ENCODE results near the gene ATP6V0E1. TPM values are rescaled to one million over a fixed set of nuclear protein-coding genes. Genes with fewer than 3 reads are reported as not detected.

ATP6V0E1 gene
- total and polyA plus RNA-seq, 2 experiments from 2014 or later, result 75.9 to 250 TPM

DNA sequence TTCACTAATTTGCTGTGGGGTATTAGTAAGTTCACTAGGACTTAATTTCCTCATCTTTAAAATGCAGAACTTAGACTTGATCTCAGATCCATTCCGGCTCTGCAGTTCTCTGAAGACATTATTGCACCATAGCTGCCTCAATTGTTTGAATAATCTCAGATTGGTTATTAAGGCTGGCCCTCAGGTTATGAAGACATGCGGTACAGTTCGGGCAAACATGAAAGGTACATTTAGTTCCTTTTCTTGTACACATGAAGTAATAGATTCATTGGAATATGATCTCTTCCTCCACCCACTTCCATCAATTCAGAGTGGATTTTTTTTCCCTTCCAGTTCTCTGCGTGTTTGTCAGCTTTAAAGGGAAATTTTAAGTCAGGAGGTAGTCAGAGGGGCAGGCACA is 28.0 kb downstream of the ATP6V0E1 start:
- no peaks in the 10 kb centered on the region for H3K27me3 ChIP-seq (ENCODE audit: insufficient read depth)
- no peak overlapping the region for H3K4me2 ChIP-seq
- H3K4me3 ChIP-seq, result no peak overlapping the region
- no peaks in the 10 kb centered on the region for H3F3A ChIP-seq (replicated peaks; ENCODE audit: low read depth)
- Mint-ChIP-seq H3K36me3 (ENCODE audit: low read depth) (no peaks in the 10 kb centered on the region), H3K27ac (peak overlapping the region; percentile 54; the same call in 1 of the 2 replicates), H3K27me3 (ENCODE audit: insufficient read depth, low read depth, poor library complexity) (peaks cover 2% of the 10 kb centered on the region), H3K4me1 (peaks cover 14% of the 10 kb centered on the region), H3K9me3 (no peaks in the 10 kb centered on the region), H3K4me3 (no peak overlapping the region)
- no peaks in the 10 kb centered on the region for H3K36me3 ChIP-seq (ENCODE audit: insufficient read depth)
- DNase-seq (ENCODE audit: low spot score) (no peak), ATAC-seq (no peak)
- peaks cover 5% of the 10 kb centered on the region; the same call in 1 of the 2 replicates for H3K9me2 ChIP-seq (ENCODE audit: insufficient read depth)
- no peak overlapping the region for H3K27ac ChIP-seq (ENCODE audit: low read depth)
- peaks cover 27% of the 10 kb centered on the region for H4K20me1 ChIP-seq (replicated peaks; ENCODE audit: insufficient read depth)
- H3K4me1 ChIP-seq (ENCODE audit: insufficient read depth), result peaks cover 9% of the 10 kb centered on the region
- no peak overlapping the region for H2AFZ ChIP-seq
- TF ChIP-seq ZNF331 (CRISPR knock-in tag; IDR thresholded peaks at IDR 0.05; ENCODE audit: low read depth) (no peak), CREB1 (CRISPR knock-in tag; IDR thresholded peaks at IDR 0.05; ENCODE audit: low read depth) (no peak), STAT1 (IDR thresholded peaks at IDR 0.05; ENCODE audit: unreplicated experiment) (no peak), POLR2AphosphoS5 (IDR thresholded peaks at IDR 0.05; ENCODE audit: low read depth) (no peak), NANOG (IDR thresholded peaks at IDR 0.05; ENCODE audit: borderline replicate concordance) (no peak), CTCF (conservative IDR thresholded peaks at IDR 0.05; ENCODE audit: low read depth in 2 of 2) (no peak), JUNB (IDR thresholded peaks at IDR 0.05; ENCODE audit: unreplicated experiment) (no peak), EZH2 (IDR thresholded peaks at IDR 0.05; ENCODE audit: low read depth, unreplicated experiment) (no peak), EZH2phosphoT487 (IDR thresholded peaks at IDR 0.05; ENCODE audit: unreplicated experiment) (no peak), ZNF114 (CRISPR knock-in tag; IDR thresholded peaks at IDR 0.05) (no peak)
- TF ChIP-seq, protein P1, sequence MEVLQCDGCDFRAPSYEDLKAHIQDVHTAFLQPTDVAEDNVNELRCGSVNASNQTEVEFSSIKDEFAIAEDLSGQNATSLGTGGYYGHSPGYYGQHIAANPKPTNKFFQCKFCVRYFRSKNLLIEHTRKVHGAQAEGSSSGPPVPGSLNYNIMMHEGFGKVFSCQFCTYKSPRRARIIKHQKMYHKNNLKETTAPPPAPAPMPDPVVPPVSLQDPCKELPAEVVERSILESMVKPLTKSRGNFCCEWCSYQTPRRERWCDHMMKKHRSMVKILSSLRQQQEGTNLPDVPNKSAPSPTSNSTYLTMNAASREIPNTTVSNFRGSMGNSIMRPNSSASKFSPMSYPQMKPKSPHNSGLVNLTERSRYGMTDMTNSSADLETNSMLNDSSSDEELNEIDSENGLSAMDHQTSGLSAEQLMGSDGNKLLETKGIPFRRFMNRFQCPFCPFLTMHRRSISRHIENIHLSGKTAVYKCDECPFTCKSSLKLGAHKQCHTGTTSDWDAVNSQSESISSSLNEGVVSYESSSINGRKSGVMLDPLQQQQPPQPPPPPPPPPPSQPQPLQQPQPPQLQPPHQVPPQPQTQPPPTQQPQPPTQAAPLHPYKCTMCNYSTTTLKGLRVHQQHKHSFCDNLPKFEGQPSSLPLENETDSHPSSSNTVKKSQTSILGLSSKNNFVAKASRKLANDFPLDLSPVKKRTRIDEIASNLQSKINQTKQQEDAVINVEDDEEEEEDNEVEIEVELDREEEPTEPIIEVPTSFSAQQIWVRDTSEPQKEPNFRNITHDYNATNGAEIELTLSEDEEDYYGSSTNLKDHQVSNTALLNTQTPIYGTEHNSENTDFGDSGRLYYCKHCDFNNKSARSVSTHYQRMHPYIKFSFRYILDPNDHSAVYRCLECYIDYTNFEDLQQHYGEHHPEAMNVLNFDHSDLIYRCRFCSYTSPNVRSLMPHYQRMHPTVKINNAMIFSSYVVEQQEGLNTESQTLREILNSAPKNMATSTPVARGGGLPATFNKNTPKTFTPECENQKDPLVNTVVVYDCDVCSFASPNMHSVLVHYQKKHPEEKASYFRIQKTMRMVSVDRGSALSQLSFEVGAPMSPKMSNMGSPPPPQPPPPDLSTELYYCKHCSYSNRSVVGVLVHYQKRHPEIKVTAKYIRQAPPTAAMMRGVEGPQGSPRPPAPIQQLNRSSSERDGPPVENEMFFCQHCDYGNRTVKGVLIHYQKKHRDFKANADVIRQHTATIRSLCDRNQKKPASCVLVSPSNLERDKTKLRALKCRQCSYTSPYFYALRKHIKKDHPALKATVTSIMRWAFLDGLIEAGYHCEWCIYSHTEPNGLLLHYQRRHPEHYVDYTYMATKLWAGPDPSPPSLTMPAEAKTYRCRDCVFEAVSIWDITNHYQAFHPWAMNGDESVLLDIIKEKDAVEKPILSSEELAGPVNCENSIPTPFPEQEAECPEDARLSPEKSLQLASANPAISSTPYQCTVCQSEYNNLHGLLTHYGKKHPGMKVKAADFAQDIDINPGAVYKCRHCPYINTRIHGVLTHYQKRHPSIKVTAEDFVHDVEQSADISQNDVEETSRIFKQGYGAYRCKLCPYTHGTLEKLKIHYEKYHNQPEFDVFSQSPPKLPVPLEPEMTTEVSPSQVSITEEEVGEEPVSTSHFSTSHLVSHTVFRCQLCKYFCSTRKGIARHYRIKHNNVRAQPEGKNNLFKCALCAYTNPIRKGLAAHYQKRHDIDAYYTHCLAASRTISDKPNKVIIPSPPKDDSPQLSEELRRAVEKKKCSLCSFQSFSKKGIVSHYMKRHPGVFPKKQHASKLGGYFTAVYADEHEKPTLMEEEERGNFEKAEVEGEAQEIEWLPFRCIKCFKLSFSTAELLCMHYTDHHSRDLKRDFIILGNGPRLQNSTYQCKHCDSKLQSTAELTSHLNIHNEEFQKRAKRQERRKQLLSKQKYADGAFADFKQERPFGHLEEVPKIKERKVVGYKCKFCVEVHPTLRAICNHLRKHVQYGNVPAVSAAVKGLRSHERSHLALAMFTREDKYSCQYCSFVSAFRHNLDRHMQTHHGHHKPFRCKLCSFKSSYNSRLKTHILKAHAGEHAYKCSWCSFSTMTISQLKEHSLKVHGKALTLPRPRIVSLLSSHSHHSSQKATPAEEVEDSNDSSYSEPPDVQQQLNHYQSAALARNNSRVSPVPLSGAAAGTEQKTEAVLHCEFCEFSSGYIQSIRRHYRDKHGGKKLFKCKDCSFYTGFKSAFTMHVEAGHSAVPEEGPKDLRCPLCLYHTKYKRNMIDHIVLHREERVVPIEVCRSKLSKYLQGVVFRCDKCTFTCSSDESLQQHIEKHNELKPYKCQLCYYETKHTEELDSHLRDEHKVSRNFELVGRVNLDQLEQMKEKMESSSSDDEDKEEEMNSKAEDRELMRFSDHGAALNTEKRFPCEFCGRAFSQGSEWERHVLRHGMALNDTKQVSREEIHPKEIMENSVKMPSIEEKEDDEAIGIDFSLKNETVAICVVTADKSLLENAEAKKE (CRISPR knock-in tag; IDR thresholded peaks at IDR 0.05), result no peak
- TF ChIP-seq, protein P2, sequence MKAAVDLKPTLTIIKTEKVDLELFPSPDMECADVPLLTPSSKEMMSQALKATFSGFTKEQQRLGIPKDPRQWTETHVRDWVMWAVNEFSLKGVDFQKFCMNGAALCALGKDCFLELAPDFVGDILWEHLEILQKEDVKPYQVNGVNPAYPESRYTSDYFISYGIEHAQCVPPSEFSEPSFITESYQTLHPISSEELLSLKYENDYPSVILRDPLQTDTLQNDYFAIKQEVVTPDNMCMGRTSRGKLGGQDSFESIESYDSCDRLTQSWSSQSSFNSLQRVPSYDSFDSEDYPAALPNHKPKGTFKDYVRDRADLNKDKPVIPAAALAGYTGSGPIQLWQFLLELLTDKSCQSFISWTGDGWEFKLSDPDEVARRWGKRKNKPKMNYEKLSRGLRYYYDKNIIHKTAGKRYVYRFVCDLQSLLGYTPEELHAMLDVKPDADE (IDR thresholded peaks at IDR 0.05), result no peak
- peaks cover 75% of the 10 kb centered on the region for H3K79me2 ChIP-seq (replicated peaks; ENCODE audit: insufficient read depth)

Measured in GM23338 (cell line).